ENCODE data around the gene KIF1A. TPM values are rescaled to one million over a fixed set of nuclear protein-coding genes. Genes with fewer than 3 reads are reported as not detected.
"Not testable (repeated sequence)": the region's sequence is repeated elsewhere in the genome, so short reads cannot be mapped to it uniquely, and the experiment has no call there.

KIF1A gene
- total RNA-seq, 1 donor = not detected

DNA sequence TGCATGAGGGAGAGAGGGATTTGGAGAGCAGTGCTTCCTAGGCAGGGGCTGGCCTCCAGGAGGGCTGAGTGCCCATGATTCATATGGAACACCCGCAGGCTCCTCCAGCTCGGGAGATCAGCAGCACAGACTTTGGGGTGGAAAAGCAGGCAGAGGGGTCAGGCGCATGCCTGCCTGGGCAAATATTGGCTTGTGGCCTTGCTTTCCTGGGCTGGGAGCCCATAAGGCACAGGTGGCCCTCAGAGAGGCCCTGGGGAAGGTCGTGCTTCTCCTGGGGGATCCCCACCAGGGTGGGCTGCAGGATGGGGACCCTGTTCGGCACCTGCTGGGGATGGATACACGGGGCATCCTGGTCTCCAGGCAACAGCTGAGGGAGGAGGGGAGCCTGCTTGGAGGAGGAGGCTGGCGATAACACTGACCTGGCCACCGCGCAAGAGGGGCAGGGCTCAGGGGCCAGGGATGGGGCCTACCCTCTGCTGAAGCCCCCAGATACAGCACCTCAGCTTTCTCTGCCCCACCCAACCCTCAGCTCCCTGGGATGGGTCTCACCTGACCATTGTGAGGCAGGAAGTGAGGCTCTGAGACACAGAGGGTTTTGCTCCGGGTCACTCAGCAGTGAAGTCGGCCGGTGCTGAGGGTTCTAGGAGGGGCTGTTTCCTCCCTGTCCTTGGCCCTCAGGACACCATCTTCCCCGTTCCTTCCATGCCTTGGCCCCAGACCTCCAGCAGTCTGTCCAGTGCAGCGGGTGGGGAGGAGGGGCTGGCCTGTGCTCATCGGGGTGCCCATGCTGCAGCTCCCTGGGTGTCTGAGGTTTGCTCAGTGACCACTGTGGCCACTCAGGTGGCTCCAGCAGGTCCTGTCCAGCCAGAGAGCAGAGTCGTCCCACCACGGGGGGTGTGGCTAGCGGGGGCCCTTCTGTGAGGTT is 116.3 kb downstream of the KIF1A start:
- DNase-seq (ENCODE audit: low read depth) = no peak
- TF ChIP-seq, protein P1, sequence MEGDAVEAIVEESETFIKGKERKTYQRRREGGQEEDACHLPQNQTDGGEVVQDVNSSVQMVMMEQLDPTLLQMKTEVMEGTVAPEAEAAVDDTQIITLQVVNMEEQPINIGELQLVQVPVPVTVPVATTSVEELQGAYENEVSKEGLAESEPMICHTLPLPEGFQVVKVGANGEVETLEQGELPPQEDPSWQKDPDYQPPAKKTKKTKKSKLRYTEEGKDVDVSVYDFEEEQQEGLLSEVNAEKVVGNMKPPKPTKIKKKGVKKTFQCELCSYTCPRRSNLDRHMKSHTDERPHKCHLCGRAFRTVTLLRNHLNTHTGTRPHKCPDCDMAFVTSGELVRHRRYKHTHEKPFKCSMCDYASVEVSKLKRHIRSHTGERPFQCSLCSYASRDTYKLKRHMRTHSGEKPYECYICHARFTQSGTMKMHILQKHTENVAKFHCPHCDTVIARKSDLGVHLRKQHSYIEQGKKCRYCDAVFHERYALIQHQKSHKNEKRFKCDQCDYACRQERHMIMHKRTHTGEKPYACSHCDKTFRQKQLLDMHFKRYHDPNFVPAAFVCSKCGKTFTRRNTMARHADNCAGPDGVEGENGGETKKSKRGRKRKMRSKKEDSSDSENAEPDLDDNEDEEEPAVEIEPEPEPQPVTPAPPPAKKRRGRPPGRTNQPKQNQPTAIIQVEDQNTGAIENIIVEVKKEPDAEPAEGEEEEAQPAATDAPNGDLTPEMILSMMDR (IDR thresholded peaks at IDR 0.05; ENCODE audit: insufficient read depth, low read depth, low read length) = no peak
- H3K4me3 ChIP-seq (ENCODE audit: low read depth, low read length) = no peak overlapping the region

DNA sequence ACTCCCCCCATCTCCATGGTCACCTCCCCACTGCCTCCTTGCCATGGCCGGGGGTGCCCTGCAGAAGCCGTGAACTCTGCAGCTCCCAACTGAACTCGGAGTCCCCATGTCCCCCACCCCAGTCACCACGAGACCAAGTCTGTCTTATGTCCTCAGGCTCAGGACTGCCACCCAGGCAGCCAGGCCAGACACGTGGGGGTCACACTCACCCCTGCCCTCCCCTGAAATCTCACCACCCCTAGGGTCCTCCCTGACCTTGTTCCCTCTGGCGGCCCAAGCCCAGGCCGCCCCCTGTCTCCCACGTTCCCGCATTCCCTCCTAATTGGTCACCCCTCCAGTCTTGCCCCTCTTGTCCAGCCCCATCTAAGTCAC is 117.4 kb downstream of the KIF1A start:
- TF ChIP-seq, protein P1 (IDR thresholded peaks at IDR 0.05; ENCODE audit: insufficient read depth, low read depth, low read length) = no peak
- no peak overlapping the region for H3K4me3 ChIP-seq (ENCODE audit: low read depth, low read length)
- DNase-seq (ENCODE audit: low read depth) = no peak

DNA sequence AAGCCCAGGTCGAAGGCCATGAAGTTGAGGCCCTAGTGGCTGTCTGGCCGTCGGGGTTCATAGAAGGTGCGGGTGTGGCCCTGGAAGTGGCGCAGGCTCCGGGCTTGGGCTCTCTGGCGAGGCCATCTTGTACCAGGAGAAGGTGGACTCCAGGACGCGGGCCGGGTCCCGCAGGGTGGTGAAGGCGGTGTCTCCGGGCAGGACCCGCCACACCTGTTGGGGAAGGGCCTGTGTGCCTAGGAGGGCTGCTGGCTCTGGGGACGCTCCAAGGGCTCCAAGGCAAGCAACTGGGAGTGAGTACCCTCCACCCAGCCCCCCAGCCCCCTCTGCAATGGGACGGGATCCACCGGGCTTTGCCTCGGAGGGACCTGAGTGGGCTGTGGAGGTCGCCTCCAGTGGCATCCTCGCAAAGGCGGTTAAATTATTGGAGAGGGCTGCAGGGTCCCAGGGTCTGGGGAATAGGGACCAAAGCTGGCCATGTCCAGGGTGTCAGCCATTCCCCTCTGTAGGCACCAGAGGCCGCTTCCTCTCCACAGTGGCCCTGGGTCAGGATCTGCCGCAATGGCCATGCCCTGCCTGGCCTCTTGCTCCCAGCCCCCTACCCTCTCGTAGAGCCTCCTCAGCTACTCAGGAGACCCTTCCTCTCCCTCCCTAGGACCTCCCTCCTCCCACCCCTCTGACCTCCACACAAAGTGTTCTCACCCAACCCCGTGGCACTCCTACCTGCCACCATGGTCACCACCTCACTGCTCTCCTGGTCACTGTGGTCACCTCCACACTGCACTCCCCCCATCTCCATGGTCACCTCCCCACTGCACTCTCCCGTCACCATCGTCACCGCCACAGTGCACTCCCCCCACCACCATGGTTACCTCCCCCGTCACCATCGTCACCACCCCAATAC is 118.0 kb downstream of the KIF1A start:
- TF ChIP-seq, protein P1 (IDR thresholded peaks at IDR 0.05; ENCODE audit: insufficient read depth, low read depth, low read length) = no peak
- H3K4me3 ChIP-seq (ENCODE audit: low read depth, low read length) = no peak overlapping the region
- DNase-seq (ENCODE audit: low read depth) = no peak

DNA sequence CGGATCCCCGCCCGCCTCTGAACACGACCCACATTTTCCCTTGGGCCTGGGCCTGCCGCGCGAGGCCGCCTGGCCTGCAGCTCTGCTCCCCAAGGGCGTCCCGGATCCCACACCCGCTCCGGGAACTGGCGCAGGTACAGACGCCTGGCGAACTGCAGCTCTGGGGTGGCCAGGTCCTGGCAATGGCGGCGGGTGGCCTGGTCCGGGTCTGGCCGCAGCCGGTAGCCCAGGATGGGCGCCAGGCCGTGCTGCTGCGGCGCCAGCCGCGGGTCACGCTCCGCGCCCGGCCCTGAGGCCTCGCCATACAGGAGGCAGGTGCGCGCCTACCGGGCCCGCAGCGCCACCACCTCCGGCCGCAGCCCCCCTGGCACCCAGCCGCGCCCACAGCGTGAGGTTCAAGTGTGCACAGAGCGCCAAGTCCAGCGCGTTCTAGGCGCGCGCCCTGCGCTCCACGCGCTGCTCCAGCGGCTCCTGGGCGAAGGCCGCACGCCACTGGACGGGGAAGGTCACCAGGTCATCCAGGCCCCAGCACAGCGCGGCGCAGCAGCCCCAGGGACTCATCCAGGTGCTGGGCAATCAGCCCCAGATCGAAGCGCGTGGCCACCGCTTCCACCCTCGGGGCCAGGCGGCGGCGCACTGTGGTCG is 118.8 kb downstream of the KIF1A start:
- no peak for DNase-seq (ENCODE audit: low read depth)
- TF ChIP-seq, protein P1 (IDR thresholded peaks at IDR 0.05; ENCODE audit: insufficient read depth, low read depth, low read length) = no peak

DNA sequence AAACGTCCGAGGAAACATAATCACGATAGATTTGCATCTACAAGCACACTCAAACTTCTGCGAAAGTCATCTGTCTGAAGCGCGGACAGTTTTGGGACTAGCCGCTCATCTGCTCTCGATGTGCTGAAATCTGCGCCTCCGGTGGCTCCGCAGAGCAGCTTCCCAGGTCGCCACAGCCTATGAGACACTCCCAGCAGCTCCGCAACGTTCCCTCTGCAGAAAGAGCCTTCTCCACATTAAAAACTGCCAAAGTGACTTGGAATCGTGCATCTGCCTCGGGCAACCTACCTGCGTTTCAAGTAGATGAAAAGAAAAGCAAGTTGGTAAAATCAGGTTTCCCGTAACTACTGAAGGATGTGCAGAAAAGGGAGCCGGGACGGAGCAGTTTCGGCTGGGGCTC is 119.4 kb downstream of the KIF1A start:
- DNase-seq (ENCODE audit: low read depth); H3K4me3 ChIP-seq (ENCODE audit: low read depth, low read length): not testable (repeated sequence)

More for the DNA sequence above, 118.8 kb downstream of the KIF1A start:
- no peak overlapping the region for H3K4me3 ChIP-seq (ENCODE audit: low read depth, low read length)

DNA sequence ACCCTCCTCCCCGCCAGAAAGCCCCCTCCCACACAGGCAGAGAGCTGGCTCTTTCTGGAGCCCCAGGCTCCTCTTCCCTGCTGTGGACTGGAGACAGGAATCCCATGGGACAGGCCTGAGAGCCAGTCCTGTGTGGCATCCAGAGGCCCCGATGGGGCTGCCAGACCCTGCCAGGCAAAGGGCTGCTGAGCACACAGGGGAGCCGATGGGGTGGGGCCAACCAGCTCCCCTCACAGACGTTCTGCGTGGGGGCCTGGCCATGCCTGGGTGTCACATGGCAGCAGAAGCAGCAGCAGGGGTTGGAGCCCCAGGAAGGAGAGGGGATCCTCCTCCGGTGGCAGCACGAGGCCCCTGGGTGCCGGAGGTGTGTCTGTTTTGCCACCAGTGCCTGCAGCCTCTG is 120.2 kb downstream of the KIF1A start:
- DNase-seq (ENCODE audit: low read depth) = not testable (repeated sequence)

DNA sequence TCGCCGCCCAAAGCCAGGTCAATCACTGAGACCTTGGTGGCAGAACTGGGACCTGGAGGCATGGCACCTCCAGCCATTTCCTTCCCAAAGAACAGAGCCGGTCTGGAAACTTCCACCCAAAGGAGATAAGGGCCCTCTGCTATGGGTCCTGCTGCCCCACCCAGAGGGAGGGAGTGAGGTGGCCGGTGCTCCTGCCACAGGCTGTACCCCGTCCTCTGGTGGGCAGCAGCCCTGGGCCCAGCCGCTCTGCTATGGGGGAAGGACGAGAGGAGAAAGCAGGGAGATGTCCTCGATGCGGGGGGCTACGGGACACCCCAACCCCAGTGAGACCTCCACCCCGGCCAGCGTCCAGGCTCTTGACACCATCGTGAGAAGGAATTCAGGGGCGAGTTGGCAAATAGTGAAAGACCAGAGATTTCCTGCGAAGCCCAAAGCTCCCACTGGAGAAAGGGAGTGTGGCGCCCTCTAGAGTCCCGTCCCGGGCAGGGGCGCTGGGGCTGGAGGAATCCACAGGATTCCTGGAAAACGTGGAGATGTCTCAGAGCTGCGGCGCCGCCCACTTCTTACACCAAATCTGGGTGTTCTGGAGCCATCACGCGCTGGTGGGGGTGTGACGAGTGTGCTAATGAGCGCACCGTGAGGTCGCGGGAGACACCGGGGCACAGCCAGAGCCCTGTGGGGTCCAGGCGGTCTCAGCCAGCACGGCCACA is 121.0 kb downstream of the KIF1A start:
- not testable (repeated sequence) for DNase-seq (ENCODE audit: low read depth); H3K4me3 ChIP-seq (ENCODE audit: low read depth, low read length)

More for the DNA sequence above, 120.2 kb downstream of the KIF1A start:
- H3K4me3 ChIP-seq (ENCODE audit: low read depth, low read length) = not testable (repeated sequence)

DNA sequence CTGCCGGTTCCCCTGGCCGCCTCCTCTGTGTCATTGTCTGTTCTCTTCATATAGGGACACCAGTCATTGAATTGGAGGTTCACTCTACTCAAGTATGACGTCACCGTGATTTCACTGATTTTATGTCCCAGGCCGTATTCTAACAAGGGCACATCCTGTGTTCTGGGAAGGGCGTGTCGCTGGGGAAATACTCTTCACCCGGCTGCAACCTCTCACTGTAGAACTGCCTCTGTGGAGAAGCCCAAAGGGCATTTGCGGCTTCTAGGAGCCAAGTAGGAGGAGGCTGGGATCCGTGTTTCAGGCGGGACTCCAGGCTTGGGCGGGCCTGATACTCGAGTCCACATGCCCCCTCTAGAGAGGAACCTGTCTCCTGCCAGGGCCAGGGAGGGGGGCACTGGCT is 123.5 kb downstream of the KIF1A start:
- DNase-seq (ENCODE audit: low read depth); H3K4me3 ChIP-seq (ENCODE audit: low read depth, low read length): not testable (repeated sequence)

DNA sequence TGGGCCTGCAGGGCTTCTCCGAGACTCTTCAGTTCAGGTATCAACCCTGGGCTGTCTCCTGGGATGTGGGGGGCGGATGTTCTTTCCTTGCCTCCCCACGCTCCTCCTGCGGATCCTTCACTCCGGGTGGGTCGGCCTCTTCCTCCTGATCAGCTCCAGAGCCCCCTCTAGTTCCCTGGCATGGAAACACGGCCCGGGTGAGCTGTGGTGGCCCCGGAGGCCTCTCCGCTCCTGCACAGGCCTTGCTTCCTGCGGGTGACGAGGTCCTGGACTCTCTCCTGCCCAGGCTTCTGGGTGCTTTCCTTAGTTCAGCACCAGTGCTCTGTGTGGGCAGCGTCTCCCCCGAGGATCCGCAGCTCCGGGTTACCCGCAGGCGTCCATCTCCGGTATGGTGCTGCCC is 124.4 kb downstream of the KIF1A start:
- not testable (repeated sequence) for DNase-seq (ENCODE audit: low read depth); H3K4me3 ChIP-seq (ENCODE audit: low read depth, low read length)

DNA sequence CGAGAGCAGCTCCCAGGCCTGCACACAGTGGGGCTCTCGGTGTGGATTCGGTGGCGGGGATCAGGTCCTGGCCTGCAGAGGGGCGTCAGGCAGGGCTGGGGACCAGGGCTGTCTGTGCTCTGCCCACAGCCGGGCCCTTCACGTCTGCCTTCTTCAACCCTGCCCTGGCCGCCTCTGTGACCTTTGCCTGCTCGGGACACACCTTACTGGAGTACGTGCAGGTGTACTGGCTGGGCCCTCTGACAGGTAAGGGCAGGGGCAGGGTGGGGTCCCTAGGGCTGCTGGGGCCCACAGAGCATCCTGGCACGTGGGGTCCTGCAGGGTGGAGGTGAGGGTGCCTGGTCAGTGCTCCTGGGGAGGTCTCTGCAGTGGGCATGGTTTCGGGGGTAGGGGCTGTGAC is 125.7 kb downstream of the KIF1A start:
- DNase-seq (ENCODE audit: low read depth); H3K4me3 ChIP-seq (ENCODE audit: low read depth, low read length): not testable (repeated sequence)

DNA sequence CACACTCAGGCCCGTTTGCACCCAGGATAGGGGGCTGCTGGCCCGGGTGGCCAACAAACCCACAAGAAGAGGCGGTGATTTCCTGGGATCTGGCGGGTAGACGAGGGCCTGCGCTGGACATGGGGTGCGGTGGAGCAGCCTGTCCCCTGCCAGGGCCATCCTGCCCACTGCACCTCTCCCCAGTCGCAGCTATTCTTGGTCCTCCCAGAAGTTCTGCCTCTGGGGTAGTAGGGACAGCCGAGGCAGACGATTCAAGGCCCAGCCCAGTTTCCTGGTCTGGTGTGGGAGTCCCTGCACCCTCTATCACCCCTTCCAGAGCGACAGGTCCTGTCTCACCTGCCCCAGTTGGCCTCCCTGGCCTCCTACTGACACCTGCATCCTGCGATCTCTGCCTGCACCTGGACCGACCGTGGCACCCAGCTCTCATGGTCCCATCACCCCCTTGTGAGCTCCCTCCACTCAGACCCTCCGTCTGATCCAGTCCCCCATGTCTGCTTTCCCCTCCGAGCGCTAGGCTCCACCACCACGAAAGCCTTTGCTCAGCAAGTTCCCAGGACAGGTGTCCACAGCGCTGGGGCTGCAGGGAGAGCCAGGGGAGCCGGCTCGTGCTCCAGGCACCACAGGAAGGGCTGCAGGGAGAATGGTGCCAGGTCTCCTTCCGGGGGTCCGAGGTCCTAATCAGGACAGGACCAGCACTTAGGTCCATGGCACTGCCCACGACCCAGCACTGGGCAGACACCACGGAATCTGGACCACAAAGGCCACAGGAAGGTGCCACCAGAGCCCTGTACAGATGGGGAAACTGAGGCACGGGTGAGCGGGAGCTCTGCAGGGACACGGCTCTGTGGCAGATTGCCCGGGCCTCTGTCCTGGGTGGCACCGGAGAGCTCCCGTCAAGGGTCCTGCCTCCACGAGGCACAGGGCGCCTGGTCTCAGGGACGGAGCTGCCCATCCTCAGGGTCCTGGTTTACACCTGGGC is 127.1 kb downstream of the KIF1A start:
- H3K4me3 ChIP-seq (ENCODE audit: low read depth, low read length); DNase-seq (ENCODE audit: low read depth): not testable (repeated sequence)
